Iris pigment epithelial cell (primary cell): Measurements from ENCODE around the gene SIX3.

ENCODE experiments used
- DNase-seq: peaks from one replicate; pipeline ENCODE4 v3.0.0-alpha.2; 2011; ENCODE audit warnings: low read depth

The SIX3 gene

GRCh38 chr2:44943693-44944101, 2.2 kb downstream of the SIX3 start:
- no peak for DNase-seq

GRCh38 chr2:44944102-44944951, 2.8 kb downstream of the SIX3 start:
- no peak for DNase-seq

DNA sequence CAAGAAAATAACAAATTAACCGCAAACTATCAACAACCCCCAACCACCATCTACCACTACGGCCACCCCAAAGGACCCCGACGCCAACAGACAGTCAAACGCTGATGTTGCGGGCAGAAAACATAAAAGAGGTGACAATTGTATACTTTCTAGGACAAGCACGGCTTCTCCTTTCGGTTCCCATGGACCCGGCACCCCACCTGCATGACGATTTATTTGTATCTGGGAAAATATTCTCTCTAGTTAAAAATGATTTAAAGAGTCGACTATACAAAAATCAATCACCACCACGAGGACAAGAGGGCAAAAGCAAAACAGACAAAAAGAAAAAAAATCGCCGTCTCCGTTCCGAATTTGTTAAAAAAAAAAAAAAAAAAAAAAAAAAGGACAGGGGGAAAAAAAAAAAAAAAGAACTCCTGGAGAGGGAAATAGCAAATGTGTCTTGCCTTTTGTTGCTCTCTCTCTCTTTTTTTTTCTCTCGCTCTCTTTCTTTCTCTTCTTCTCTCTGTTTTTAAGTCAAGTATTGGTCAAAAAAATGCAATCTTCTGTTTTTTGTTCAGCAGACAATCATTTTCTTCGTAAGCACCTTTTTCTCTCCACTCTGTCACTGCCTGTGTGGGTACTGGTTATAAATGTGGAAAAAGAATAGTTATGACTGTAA, 3.6 kb downstream of the SIX3 start:
- no peak for DNase-seq

- no peak for DNase-seq
These were observed 4.3 kb downstream of the SIX3 start for GRCh38 chr2:44945676-44946371.

- DNase-seq: no peak
These were observed 5.0 kb downstream of the SIX3 start for GRCh38 chr2:44946372-44947027.

DNA sequence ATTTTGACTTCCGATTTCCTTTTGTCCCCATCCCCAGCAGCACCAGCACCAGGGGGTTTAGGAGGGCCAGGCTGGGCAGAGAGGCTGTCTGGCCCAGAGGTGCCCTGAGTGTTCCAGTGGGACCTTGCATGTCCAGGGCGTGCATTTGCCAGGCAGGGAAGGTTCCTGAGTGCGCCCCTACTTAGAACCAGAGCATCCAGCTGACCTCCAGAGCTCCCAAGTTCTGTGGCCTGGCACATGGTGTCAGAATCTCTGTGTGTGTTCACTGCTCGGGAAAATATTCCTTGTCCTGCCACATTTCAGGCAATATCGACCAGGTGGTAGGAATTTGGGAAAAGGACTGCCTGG, 5.5 kb downstream of the SIX3 start:
- DNase-seq: no peak

GRCh38 chr2:44948565-44949328, 7.2 kb downstream of the SIX3 start:
- DNase-seq: no peak

GRCh38 chr2:44949329-44950151, 8.0 kb downstream of the SIX3 start:
- peak; percentile 75 for DNase-seq

GRCh38 chr2:44950646-44951045, 9.1 kb downstream of the SIX3 start:
- no peak for DNase-seq

DNA sequence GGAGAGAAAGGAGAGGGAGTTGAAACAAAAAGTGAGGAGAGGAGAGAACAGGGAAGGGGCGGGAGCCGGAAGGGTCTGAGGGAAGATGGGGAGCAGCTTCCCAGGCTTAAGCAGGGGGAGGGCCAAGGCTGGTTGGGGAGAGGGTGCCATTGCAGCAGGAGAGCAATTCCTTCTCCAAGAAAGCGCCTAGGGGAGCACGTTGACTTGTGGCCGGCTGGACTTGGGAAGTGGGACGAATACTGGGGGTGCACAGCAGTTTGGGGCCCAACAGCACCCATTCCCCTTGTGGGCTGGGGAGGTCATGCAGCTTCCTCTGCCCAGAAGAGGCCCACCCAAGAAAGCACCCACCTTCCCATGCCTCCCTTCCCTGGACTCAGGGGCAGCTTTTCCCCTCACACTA, 9.6 kb downstream of the SIX3 start:
- DNase-seq: no peak

GRCh38 chr2:44951714-44952113, 10.2 kb downstream of the SIX3 start:
- no peak for DNase-seq

- DNase-seq: peak; percentile 63
These were observed 10.8 kb downstream of the SIX3 start for GRCh38 chr2:44952143-44952805.

DNA sequence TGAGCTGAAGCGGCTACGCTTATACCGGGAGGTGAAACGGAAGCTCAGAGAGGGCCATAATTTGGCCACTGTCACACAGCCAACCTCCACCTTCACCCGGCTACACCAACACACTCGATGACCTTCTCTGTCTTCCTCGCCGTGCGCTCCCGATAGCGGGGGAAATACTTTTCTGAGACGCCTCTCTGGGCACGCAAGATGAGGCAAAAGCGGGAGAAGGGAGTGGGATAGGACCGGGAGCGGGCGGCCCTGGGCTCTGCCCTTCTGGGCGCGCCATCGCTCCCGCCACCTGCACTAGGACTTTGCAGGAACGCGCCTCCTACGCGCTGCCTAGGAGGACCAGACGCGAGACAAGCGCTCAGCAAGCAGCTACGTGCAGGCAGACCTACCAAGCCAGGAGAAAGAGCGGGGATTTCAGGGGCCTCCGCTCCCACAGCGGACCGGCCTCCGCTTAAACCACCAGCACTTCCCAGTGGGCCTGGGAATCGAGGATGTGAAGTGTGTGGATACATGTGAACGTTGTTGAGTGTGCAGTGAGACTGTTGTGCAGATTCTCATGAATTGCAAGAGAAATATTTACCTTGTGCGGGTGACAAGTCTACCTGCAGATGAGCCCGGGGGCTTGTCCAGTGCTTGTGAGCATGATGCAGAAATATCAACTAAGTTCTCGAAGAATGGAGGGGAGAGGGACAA, 11.4 kb downstream of the SIX3 start:
- no peak for DNase-seq

- no peak for DNase-seq
These were observed 12.0 kb downstream of the SIX3 start for GRCh38 chr2:44953499-44953883.

DNA sequence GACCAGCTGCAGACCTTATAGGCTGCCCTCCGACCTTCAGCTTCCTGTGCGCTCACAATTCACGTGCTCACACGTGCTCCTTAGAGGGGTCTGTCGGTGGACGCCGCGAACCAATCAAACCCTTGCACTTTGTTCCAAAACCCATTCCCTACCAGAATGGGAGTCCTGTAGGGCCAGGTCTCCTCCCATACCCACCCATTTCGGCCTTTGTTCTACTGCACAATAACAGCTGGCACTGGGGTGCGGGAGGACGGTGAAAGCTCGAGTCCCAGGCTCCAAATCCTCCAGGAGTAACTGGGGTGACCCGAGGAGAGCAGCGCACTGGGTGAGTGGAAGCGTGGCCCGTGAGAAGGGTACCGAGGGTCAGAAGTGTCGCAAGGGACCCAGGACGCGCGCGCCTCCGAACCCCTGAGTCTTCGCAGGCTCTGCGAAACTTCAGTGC, 13.0 kb downstream of the SIX3 start:
- no peak for DNase-seq

DNA sequence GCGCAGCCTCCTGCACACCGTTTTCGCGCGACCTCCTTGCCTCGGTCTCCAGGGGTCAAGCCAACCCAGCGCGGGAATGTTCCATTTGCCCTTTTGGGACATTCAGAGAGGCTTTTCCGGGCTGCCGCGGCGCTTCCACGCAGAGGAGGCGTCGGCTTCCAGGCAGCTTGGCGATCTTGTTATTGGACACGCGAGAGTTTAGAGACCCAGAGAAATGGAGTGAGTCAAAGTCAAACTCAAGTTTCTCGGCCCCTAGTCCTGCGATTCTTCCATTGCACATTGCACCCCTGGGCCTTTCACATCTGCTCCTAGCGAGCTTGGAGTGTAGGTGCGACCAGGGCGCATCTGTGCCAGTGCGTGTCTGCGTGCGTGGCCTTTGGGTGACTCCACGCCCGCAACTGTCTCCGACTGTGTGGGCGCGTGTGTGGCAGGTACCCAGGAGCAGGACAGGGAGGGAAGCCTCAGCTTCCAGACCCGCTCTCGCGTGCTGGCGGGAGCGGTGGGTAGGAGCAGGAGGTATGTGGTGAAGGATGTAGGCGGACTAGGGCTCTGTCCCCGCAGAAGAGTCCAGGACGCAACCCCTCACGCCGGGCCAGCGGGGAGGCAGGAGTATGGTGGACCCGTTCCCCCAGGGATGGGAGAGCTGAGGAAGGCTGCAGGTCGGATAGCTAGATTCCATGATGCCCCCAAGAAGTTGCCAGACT, 13.5 kb downstream of the SIX3 start:
- no peak for DNase-seq

GRCh38 chr2:44955593-44956392, 14.3 kb downstream of the SIX3 start:
- DNase-seq: peak; percentile 71

DNA sequence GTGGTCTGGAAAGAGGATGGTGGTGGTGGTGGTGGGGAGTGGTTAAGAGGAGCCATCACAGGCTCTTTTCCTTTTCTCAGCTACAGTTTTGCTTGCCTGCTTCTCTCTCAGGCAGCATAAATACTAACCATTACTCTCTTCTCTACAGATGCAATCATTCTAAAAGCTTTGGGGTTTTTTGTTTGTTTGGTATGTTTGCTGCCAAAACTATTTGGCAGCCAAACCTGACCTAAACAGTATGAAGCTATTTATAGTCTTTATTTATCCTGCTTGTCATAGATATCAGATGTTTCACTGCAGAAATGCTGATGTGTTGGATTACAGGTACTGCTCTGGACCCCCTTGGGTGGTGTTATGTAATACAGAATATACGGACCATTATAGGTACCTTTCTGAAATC, 15.3 kb downstream of the SIX3 start:
- DNase-seq: no peak
